Smooth muscle cell (in vitro differentiated cells): ENCODE results near the gene MYO1E. TPM values are rescaled to one million over a fixed set of nuclear protein-coding genes. Genes with fewer than 3 reads are reported as not detected.

Source experiments
- DNase-seq: peaks from one replicate; lab custom pipeline; 2025; ENCODE audit not compliant: unreplicated experiment; lab: John Stamatoyannopoulos, UW
- H2AFZ ChIP-seq: fragments of 200-600 bp; sonication (generic); 2 replicates; pipeline ENCODE4 v1.6.0; 2016; ENCODE audit warnings: antibody characterized with exemption, low read depth, mild to moderate bottlenecking
- H3F3A ChIP-seq: fragments of 200-600 bp; sonication (generic); 2 replicates; pipeline ENCODE4 v1.6.0; 2017; ENCODE audit warnings: antibody characterized with exemption, low read depth
- H3K27ac ChIP-seq: fragments of 200-600 bp; sonication (generic); 2 replicates; pipeline ENCODE4 v1.5.1; 2016; ENCODE audit warnings: low read depth, mild to moderate bottlenecking
- H3K27me3 ChIP-seq: fragments of 200-600 bp; sonication (generic); 2 replicates; pipeline ENCODE4 v1.6.1; 2016; ENCODE audit warnings: low read depth, mild to moderate bottlenecking
- H3K36me3 ChIP-seq: fragments of 200-600 bp; sonication (generic); 2 replicates; pipeline ENCODE4 v1.5.1; 2016; ENCODE audit warnings: low read depth
- H3K4me1 ChIP-seq: fragments of 200-600 bp; sonication (generic); 2 replicates; pipeline ENCODE4 v1.5.1; 2016; ENCODE audit warnings: low read depth
- H3K4me2 ChIP-seq: fragments of 200-600 bp; sonication (generic); 2 replicates; pipeline ENCODE4 v1.6.0; 2016; ENCODE audit warnings: mild to moderate bottlenecking
- H3K4me3 ChIP-seq: fragments of 200-600 bp; sonication (generic); 2 replicates; pipeline ENCODE4 v1.5.1; 2016; ENCODE audit warnings: mild to moderate bottlenecking
- H3K79me2 ChIP-seq: fragments of 200-600 bp; sonication (generic); 2 replicates; pipeline ENCODE4 v1.6.0; 2016; ENCODE audit warnings: low read depth, mild to moderate bottlenecking
- H3K9ac ChIP-seq: fragments of 200-600 bp; sonication (generic); 2 replicates; pipeline ENCODE4 v1.6.0; 2016; ENCODE audit warnings: low read depth
- H3K9me3 ChIP-seq: fragments of 200-600 bp; sonication (generic); replicated peaks from 2 replicates; pipeline ENCODE4 v1.5.1; 2016; ENCODE audit warnings: low read depth
- H4K20me1 ChIP-seq: fragments of 200-600 bp; sonication (generic); 2 replicates; pipeline ENCODE4 v1.6.0; 2016; ENCODE audit warnings: low read depth
- WGBS: methylation state at CpG from one replicate; pipeline ENCODE4 v1.1.7; 2016; ENCODE audit warnings: low lambda C conversion rate; 5-methylcytosine and 5-hydroxymethylcytosine counted together
- polyA plus RNA-seq: library from polyadenylated mRNA; unstranded; fragments of >200 nt; fragmentation: Nextera tagmentation; extraction: Ambion mirVana; gene quantifications from 2 replicates; pipeline ENCODE4 v1.2.1, GENCODE V29; 2016
- total RNA-seq: library from RNA; depleted of rRNA; stranded (reverse); fragments of >200 nt; gene quantifications from 2 replicates; pipeline ENCODE4 v1.2.3, GENCODE V29; 2014
- TF ChIP-seq, protein P1 (sequence below): fragments of 200-600 bp; sonication (generic); IDR thresholded peaks from 2 replicates; pipeline ENCODE4 v1.5.1; 2017; ENCODE audit warnings: borderline replicate concordance, mild to moderate bottlenecking, antibody characterized with exemption; ENCODE audit not compliant: insufficient read depth, poor library complexity, severe bottlenecking

The MYO1E gene
- total and polyA plus RNA-seq, 2 experiments from 2014 or later, result 50.0 to 54.5 TPM

DNA sequence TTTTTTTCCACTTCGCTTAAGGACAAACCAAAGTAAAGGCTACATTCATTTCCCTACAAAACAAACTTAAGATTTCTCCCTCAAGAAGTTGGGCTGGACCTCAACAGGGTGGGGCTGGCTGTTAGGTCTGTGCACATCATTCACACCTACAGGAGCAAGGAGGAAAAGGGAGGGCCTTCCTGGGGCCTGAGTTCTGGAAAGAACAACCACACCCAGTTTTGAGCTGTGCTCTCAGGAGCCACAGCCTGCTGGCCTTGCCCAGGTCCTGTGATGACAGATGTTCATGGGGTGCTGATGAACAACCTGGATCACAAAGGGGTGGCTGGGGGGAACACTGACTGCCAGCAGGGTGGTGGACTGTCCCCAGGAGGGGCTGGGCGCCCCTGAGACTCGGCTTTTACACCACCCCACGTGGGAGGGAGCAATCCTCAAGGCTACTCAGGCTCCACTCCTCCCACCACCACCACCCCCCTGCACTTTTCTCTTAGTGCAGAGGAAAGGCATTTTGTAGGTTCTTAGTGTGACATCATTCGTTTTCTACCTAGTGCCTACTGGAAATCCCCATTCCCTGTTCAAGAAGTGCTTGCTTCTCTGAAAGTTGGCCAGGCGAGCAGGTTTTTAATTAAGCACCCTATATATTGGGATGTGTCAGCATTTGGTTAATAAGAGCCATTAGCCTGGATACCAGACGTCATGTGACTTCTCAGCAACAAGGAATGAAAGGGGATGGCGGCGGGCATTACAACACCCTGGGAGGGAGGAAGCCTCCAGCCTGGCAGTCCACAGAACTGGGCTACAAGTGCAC, 232.0 kb downstream of the MYO1E start:
- Histone ChIP-seq H3K9ac (no peak overlapping the region), H4K20me1 (no peaks in the 10 kb centered on the region), H3K4me1 (no peaks in the 10 kb centered on the region), H3K4me2 (no peak overlapping the region), H2AFZ (no peak overlapping the region), H3K27ac (no peak overlapping the region), H3K4me3 (no peak overlapping the region), H3K9me3 (no peaks in the 10 kb centered on the region), H3F3A (no peaks in the 10 kb centered on the region), H3K79me2 (no peaks in the 10 kb centered on the region), H3K36me3 (no peaks in the 10 kb centered on the region), H3K27me3 (no peaks in the 10 kb centered on the region)
- TF ChIP-seq, protein P1, sequence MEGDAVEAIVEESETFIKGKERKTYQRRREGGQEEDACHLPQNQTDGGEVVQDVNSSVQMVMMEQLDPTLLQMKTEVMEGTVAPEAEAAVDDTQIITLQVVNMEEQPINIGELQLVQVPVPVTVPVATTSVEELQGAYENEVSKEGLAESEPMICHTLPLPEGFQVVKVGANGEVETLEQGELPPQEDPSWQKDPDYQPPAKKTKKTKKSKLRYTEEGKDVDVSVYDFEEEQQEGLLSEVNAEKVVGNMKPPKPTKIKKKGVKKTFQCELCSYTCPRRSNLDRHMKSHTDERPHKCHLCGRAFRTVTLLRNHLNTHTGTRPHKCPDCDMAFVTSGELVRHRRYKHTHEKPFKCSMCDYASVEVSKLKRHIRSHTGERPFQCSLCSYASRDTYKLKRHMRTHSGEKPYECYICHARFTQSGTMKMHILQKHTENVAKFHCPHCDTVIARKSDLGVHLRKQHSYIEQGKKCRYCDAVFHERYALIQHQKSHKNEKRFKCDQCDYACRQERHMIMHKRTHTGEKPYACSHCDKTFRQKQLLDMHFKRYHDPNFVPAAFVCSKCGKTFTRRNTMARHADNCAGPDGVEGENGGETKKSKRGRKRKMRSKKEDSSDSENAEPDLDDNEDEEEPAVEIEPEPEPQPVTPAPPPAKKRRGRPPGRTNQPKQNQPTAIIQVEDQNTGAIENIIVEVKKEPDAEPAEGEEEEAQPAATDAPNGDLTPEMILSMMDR, result no peak
- WGBS, result 88% methylated on average over 9 of the region's 9 CpGs
- no peak for DNase-seq

DNA sequence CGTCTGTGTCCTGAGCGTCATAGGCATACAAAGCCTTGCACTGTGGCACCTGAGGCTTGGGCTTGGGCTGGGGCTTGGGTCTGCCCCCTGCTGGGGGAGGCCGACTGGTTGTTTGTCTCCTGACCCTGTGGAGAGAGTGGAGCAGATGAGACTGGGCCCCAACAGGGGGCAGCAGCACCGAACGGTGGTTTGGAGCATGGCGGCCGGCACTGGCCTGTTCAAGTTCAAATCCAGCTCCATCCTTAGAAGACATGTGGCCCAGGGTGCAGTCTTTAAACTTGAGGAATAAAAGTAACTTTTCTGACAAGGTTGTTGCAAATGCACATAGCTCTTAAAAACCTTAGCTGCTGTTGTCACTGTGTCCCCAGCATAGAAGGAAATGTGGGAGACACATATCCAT, 234.4 kb downstream of the MYO1E start:
- no peak for DNase-seq
- no peak overlapping the region for H2AFZ ChIP-seq
- peaks cover 4% of the 10 kb centered on the region for H3K36me3 ChIP-seq
- no peak overlapping the region for H3K4me2 ChIP-seq
- H4K20me1 ChIP-seq, result no peaks in the 10 kb centered on the region
- H3K4me3 ChIP-seq, result no peak overlapping the region
- TF ChIP-seq, protein P1, result peak; percentile 49
- H3F3A ChIP-seq, result no peaks in the 10 kb centered on the region
- H3K79me2 ChIP-seq, result no peaks in the 10 kb centered on the region
- H3K9me3 ChIP-seq, result no peaks in the 10 kb centered on the region
- no peaks in the 10 kb centered on the region for H3K4me1 ChIP-seq
- H3K27me3 ChIP-seq, result no peaks in the 10 kb centered on the region
- no peak overlapping the region for H3K9ac ChIP-seq
- 71% methylated on average over 7 of the region's 7 CpGs for WGBS
- H3K27ac ChIP-seq, result no peak overlapping the region

DNA sequence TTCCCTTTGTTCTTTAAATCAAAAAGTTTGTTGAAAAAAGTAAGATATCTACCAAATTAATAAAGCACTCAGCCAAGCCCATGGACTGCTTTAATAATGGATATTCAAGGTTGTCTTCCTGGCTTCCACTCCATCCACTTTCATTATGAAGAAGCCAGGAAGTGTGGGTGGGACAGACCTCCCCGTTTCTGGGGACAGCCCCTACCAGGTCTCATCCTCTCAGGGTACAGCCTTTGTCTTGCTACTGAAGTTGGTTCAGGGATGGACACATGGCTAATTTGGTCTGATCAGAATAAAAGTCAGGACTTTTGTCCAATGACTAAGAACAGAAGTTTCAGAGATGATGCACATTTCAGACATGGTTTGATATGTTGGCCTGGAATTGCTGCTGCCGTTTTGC, 235.1 kb downstream of the MYO1E start:
- Histone ChIP-seq H3K9ac (no peak overlapping the region), H3K79me2 (no peaks in the 10 kb centered on the region), H3F3A (no peaks in the 10 kb centered on the region), H3K36me3 (peaks cover 4% of the 10 kb centered on the region), H3K4me3 (no peak overlapping the region), H3K27ac (no peak overlapping the region), H3K9me3 (no peaks in the 10 kb centered on the region), H3K27me3 (no peaks in the 10 kb centered on the region), H3K4me2 (no peak overlapping the region), H4K20me1 (no peaks in the 10 kb centered on the region), H2AFZ (no peak overlapping the region), H3K4me1 (no peaks in the 10 kb centered on the region)
- TF ChIP-seq, protein P1, result no peak
- WGBS, result 86% methylated on average over 2 of the region's 2 CpGs
- DNase-seq, result no peak

DNA sequence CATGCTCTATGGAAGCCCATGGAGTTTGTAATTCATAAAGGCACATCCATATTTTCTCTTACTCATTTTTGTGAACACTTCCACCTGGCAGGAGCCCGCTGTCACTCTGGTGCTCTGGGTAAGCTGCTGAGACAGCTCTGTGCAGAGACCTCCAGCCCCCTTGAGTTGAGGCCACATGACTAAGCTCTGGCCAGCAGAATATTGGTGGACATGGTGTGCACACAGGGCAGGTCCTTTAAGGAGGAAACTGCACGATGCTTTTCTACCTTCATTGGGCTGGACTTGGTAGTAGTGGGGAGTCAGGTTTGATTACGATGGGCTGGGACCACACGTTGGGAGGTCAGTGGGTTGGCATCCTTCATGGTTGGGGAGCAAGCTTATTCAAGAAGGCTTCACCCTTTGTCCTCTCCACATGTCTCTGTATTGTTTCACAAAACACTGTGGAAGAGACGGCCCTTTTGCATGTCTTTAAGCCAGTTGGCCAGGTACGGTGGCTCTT, 238.7 kb downstream of the MYO1E start:
- Histone ChIP-seq H3K36me3 (peaks cover 4% of the 10 kb centered on the region), H3K27me3 (no peaks in the 10 kb centered on the region), H3K9me3 (no peaks in the 10 kb centered on the region), H3K4me3 (no peak overlapping the region), H3F3A (no peaks in the 10 kb centered on the region), H3K79me2 (peaks cover 10% of the 10 kb centered on the region), H3K9ac (no peak overlapping the region), H3K4me2 (no peak overlapping the region), H3K27ac (no peak overlapping the region), H2AFZ (no peak overlapping the region), H3K4me1 (no peaks in the 10 kb centered on the region), H4K20me1 (no peaks in the 10 kb centered on the region)
- DNase-seq, result no peak
- 99% methylated on average over 6 of the region's 6 CpGs for WGBS
- TF ChIP-seq, protein P1, result no peak
